A549 (cell line): Measurements from ENCODE around the gene TMEM100.

Experiments used
- CHD2 ChIP-seq: fragments of 150-350 bp; IDR thresholded peaks from 2 replicates; pipeline ENCODE4 v1.6.1; 2014; ENCODE audit warnings: low read length; ENCODE audit not compliant: partially characterized antibody
- EP300 ChIP-seq, 2 experiments: fragments of >200 bp; sonication (Bioruptor Twin); formaldehyde crosslinking; IDR thresholded peaks; 2 replicates in 1 of 2; 3 replicates in 1 of 2; pipeline ENCODE4 v1.6.1; 2016 to 2017
- JUN ChIP-seq, 2 experiments: fragments of >200 bp; sonication (Bioruptor Twin); formaldehyde crosslinking; IDR thresholded peaks; 2 replicates in 1 of 2; 3 replicates in 1 of 2; pipeline ENCODE4 v1.6.1; 2016 to 2017
- POLR2A ChIP-seq: IDR thresholded peaks from 2 replicates; pipeline ENCODE4 v1.6.1; 2012; ENCODE audit warnings: mild to moderate bottlenecking, low read length
- TF ChIP-seq, protein P1 (sequence below): fragments of >200 bp; sonication (Bioruptor Twin); formaldehyde crosslinking; IDR thresholded peaks from 3 replicates; pipeline ENCODE4 v1.5.1; 2016
- TF ChIP-seq, protein P2 (sequence below): IDR thresholded peaks from 2 replicates; pipeline ENCODE4 v1.6.1; 2012

DNA sequence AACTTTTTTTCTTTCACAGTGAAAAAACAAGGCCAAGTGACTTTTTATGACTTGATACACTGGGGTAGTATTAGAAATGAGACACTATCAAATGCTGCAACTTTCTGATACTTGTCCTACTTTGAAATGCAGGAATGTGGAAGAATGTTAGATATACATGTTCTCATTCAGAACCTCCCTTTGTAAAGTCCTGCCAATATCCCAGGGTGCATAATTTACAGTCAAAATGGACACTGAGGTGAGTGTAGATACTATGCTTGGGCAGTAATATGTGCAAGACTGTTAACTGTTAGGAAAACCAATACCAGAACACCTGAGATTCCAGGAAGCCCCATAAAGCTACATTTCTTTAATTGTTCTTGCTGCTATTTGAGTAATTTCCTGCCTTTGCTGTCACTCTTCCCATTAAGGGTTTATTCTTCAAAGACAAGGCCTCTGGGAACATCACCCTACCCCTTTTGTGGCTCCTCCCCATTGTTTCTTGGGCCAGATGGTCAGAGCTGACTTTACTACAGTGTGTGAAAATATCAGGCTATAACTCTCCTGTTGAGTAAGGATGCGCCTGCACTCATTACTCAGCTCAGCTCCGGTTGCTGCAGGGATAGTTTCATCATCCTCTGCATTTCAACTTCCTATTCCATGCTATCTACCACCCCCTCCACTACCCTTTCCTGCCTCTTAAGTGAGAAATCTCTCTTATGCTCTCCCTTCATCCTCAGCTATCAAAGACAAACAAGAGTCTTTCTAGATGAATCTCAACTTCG lies 48.7 kb downstream of the TMEM100 start:
- TF ChIP-seq EP300 (IDR thresholded peaks at IDR 0.05) = no peak
- TF ChIP-seq POLR2A = no peak
- TF ChIP-seq, protein P1, sequence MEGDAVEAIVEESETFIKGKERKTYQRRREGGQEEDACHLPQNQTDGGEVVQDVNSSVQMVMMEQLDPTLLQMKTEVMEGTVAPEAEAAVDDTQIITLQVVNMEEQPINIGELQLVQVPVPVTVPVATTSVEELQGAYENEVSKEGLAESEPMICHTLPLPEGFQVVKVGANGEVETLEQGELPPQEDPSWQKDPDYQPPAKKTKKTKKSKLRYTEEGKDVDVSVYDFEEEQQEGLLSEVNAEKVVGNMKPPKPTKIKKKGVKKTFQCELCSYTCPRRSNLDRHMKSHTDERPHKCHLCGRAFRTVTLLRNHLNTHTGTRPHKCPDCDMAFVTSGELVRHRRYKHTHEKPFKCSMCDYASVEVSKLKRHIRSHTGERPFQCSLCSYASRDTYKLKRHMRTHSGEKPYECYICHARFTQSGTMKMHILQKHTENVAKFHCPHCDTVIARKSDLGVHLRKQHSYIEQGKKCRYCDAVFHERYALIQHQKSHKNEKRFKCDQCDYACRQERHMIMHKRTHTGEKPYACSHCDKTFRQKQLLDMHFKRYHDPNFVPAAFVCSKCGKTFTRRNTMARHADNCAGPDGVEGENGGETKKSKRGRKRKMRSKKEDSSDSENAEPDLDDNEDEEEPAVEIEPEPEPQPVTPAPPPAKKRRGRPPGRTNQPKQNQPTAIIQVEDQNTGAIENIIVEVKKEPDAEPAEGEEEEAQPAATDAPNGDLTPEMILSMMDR = no peak
- TF ChIP-seq, protein P2, sequence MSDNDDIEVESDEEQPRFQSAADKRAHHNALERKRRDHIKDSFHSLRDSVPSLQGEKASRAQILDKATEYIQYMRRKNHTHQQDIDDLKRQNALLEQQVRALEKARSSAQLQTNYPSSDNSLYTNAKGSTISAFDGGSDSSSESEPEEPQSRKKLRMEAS = no peak
- TF ChIP-seq CHD2 = no peak
- TF ChIP-seq JUN (IDR thresholded peaks at IDR 0.05) = no peak
